Ovary (tissue), 3 donors: ENCODE data around the gene NCOR1.

Experiments
- CTCF ChIP-seq, 3 donors: fragments of 450-650 bp in 2 of 3; fragments of 200-600 bp in 1 of 3; IDR thresholded peaks; one replicate each; pipeline versions ENCODE4 v1.5.1 to v1.8.0; 2016 to 2022; ENCODE audit warnings: antibody characterized with exemption in 3 of 3, mild to moderate bottlenecking in 1 of 3
- POLR2A ChIP-seq: fragments of 450-650 bp; IDR thresholded peaks from one replicate; pipeline ENCODE4 v1.6.1; 2017; ENCODE audit warnings: antibody characterized with exemption, mild to moderate bottlenecking, moderate library complexity
- donor health status: DM: no; HTN: no; CAD: no.

DNA sequence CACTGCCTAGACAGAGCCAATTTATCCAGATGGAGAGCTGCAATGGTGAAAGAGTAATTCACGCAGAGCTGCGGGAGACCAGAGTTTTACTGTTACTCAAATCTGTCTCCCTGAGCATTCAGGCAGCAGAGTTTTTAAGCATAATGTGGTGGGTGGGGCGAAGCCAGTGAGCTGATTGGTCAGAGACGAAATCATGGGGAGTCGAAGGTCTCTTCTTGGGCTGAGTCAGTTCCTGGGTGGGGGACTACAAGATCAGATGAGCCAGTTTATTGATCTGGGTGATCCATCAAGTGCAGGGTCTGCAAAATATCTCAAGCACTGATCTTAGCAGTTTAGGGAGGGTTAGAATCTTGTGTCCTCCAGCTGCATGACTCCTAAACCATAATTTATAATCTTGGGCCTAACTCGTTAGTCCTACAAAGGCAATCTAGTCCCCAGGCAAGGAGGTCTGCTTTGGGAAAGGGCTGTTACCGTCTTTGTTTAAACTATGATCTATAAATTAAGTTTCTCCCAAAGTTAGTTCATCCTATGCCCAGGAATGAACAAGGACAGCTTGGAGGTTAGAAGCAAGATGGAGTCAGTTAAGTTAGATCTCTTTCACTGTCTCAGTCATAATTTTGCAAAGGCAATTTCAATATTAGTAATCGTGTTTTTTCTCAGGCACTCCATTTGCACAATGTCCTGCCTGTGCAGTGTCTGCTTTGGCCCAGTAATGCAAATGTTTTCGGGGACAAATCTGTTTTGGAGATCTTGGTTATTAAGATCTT is 28.6 kb upstream of the NCOR1 start:
- TF ChIP-seq CTCF (IDR thresholded peaks at IDR 0.05) (no peak), POLR2A (no peak)
